GM12878 (cell line): Measurements from ENCODE around the gene TRAF7. TPM values are rescaled to one million over a fixed set of nuclear protein-coding genes. Genes with fewer than 3 reads are reported as not detected.
A peak's percentile ranks its signal among the peaks of the same experiment; 100 is the strongest.

Experiments used
- ATAC-seq: fragments of 200-7000 bp; cut with Tn5 transposase; 3 replicates; pipeline ENCODE4 v1.9.1; 2020; ENCODE audit warnings: mild to moderate bottlenecking, moderate library complexity
- BruUV-seq: library from RNA; stranded (reverse); fragments of 400-500 nt; replicated peaks from 2 replicates; lab custom pipeline; 2021; lab: Mats Ljungman, UMichigan
- CTCF ChIA-PET: fragments of 300-600 bp; sonication (Branson Sonifier 250); formaldehyde crosslinking; extraction: SDS; loops from one replicate; lab custom pipeline; 2021; ENCODE audit warnings: inconsistent platforms; lab: Yijun Ruan, JAX
- POLR2A ChIA-PET: fragments of 350-600 bp; formaldehyde crosslinking; extraction: SDS; loops from one replicate; lab custom pipeline; 2021; ENCODE audit warnings: inconsistent platforms; lab: Charles Lee
- RAD21 ChIA-PET: fragments of 300-600 bp; sonication (Branson Sonifier 250); formaldehyde crosslinking; loops from one replicate; lab custom pipeline; 2023; ENCODE audit warnings: antibody characterized with exemption; ENCODE audit not compliant: unreplicated experiment; lab: Charles Lee
- SMC1A ChIA-PET: fragments of 300-600 bp; sonication (Branson Sonifier 250); formaldehyde crosslinking; loops from one replicate; lab custom pipeline; 2023; ENCODE audit not compliant: unreplicated experiment, uncharacterized antibody; lab: Charles Lee
- DNase-seq: peaks from one replicate; pipeline ENCODE4 v3.0.0-alpha.2; 2011; ENCODE audit warnings: low read depth, low spot score
- FAIRE-seq: peaks from 3 replicates; lab custom pipeline; 2011; peaks lifted over from hg19 to GRCh38; lab: Jason Lieb, UNC
- H2AFZ ChIP-seq: 2 replicates; pipeline ENCODE4 v1.6.0; 2011; ENCODE audit warnings: low read depth, low read length, control low read depth; ENCODE audit not compliant: control insufficient read depth
- H3K27ac ChIP-seq: 2 replicates; pipeline ENCODE4 v1.5.1; 2011; ENCODE audit warnings: control low read depth; ENCODE audit not compliant: control insufficient read depth, insufficient read depth
- H3K27me3 ChIP-seq, 2 experiments: replicated peaks in 1 of 2; 2 replicates each; pipeline versions ENCODE4 v1.6.0 to v1.6.1; 2011; ENCODE audit warnings: low read length in 1 of 2; ENCODE audit not compliant: control insufficient read depth in 2 of 2, insufficient read depth in 2 of 2
- H3K36me3 ChIP-seq, 2 experiments: 2 replicates each; pipeline ENCODE4 v1.5.1; 2011; ENCODE audit warnings: low read length in 1 of 2; ENCODE audit not compliant: control insufficient read depth in 2 of 2, insufficient read depth in 2 of 2
- H3K4me1 ChIP-seq: 2 replicates; pipeline ENCODE4 v1.6.1; 2011; ENCODE audit warnings: mild to moderate bottlenecking, low read length, moderate library complexity, mixed read lengths; ENCODE audit not compliant: control insufficient read depth, insufficient read depth
- H3K4me2 ChIP-seq: 2 replicates; pipeline ENCODE4 v1.6.0; 2011; ENCODE audit warnings: control low read depth; ENCODE audit not compliant: control insufficient read depth, insufficient read depth
- H3K4me3 ChIP-seq: fragments of 200-600 bp; sonication (generic); 2 replicates; pipeline ENCODE4 v1.5.1; 2016
- H3K79me2 ChIP-seq: 2 replicates; pipeline ENCODE4 v1.6.0; 2011; ENCODE audit warnings: low read length; ENCODE audit not compliant: control insufficient read depth, insufficient read depth
- H3K9ac ChIP-seq: 2 replicates; pipeline ENCODE4 v1.8.0; 2011; ENCODE audit warnings: low read length, control low read depth, mixed read lengths; ENCODE audit not compliant: control insufficient read depth, insufficient read depth
- H3K9me3 ChIP-seq: replicated peaks from 3 replicates; pipeline ENCODE4 v1.5.1; 2011; ENCODE audit warnings: mild to moderate bottlenecking, low read length; ENCODE audit not compliant: control insufficient read depth, insufficient read depth
- H4K20me1 ChIP-seq: 2 replicates; pipeline ENCODE4 v1.6.0; 2011; ENCODE audit not compliant: control insufficient read depth, insufficient read depth
- SUZ12 ChIP-seq: fragments of 200-600 bp; sonication (generic); IDR thresholded peaks from one replicate; pipeline ENCODE4 v1.6.1; 2018; ENCODE audit warnings: antibody characterized with exemption, mild to moderate bottlenecking; ENCODE audit not compliant: unreplicated experiment
- TBL1XR1 ChIP-seq: IDR thresholded peaks from 2 replicates; pipeline ENCODE4 v1.6.1; 2012; ENCODE audit warnings: low read depth, low read length, improper control_type of control experiment
- ZBED1 ChIP-seq: IDR thresholded peaks from 2 replicates; pipeline ENCODE4 v1.6.1; 2016; ENCODE audit warnings: borderline replicate concordance
- WGBS: methylation state at CpG from one replicate; pipeline ENCODE4 v1.1.6; 2016; ENCODE audit warnings: low lambda C conversion rate; ENCODE audit not compliant: insufficient replicate concordance, insufficient coverage; ENCODE audit errors: missing lambda C conversion rate; 5-methylcytosine and 5-hydroxymethylcytosine counted together
- in situ Hi-C: fragments of 300-500 bp; cut with MboI; formaldehyde crosslinking; loops from 9 replicates; pipeline ENCODE4 v1.14.3; 2018; ENCODE audit warnings: mixed read lengths
- intact Hi-C: fragments of 100-400 bp; cut with micrococcal nuclease; formaldehyde crosslinking; loops from one replicate; pipeline ENCODE4 v1.14.2; 2022; ENCODE audit not compliant: unreplicated experiment
- polyA plus RNA-seq, 11 experiments: library from polyadenylated mRNA; depleted of rRNA in 4 of 11; unstranded in 6 of 11; stranded (reverse) in 5 of 11; fragments of >200 nt; fragmentation: Nextera tagmentation in 4 of 11; fragmentation: Illumina TruSeq in 1 of 11; extraction: Ambion mirVana in 4 of 11; extraction: Trizol in 1 of 11; gene quantifications; 1 replicate in 1 of 11; 2 replicates in 10 of 11; pipeline versions ENCODE4 v1.2.1 to v1.2.3, GENCODE V29; 2011 to 2016; ENCODE audit warnings: inconsistent platforms in 2 of 11, missing spikeins in 2 of 11, low read depth in 1 of 11
- total RNA-seq, 4 experiments: library from RNA; depleted of rRNA in 3 of 4; stranded (reverse); fragments of >200 nt in 3 of 4; fragmentation: Illumina TruSeq in 1 of 4; extraction: Trizol in 1 of 4; gene quantifications; 2 replicates each; pipeline versions ENCODE4 v1.2.1 to v1.2.3, GENCODE V29; 2013 to 2021

TRAF7 gene
- total and polyA plus RNA-seq, 10 of the 15 experiments (the other 5 are each of a cell fraction or from before 2014, with no cell fraction given) = 0.61 to 87.0 (median 30.0) TPM

DNA sequence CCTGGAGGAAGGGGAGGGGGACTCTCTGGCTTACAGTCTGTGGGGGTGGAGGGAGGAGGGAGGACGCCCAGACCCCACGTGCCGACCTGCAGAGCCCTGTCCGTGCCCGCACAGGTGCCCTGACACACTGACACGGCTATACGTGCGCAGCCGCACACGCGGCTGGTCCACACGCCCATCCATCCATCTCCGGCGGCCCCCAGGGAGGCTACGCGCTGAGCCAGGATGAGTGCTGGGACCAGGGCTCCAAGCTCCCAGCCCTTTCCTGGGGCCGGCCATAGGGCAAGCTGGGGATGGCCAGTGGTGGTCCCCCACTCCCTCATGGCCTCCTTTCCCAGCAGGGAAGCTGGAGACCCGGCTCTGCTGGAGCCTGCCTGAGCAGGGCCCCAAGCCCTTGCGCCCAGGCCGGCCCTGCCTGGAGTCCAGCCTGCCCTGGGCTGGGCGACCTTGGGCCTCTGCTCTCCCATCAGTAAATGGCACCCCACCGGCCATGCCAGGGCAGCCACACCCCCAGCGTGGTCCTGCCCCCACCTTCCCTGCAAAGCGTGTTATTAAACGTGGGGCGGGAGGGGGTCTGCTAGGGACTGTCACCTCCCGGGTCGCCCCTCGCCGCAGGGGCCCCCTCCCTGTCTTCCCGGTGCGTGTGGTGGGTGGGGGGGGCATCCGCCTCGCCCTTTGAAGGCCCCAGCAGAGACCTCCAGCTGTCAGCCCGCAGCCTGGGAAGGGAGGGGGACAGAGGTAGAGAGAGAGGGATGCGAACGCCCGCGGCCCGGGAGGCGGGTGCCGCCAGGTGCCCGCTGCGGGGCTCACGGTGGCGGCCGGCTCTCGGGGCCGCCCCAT is 40.0 kb downstream of the TRAF7 start:
- no peaks in the 10 kb centered on the region; the same call in 1 of the 2 replicates for H3K4me1 ChIP-seq
- ChIA-PET CTCF (interaction anchor here (0.7 to 2.0 kb wide), 11 partner anchors 16 to 306 kb away, joined by 3 to 10 read pairs (median 3); partner anchors contain the start of genes ECI1 and PGP), RAD21 (interaction anchor here (0.7 to 1.5 kb wide), 4 partner anchors 56 to 306 kb away, joined by 3 to 11 read pairs (median 7); partner anchors contain the start of gene ECI1), POLR2A (interaction anchor here (0.6 kb wide), 1 partner anchor 9 kb away, joined by 3 read pairs; no protein-coding TSS in a partner anchor), SMC1A (no interaction called here)
- H3K79me2 ChIP-seq = no peaks in the 10 kb centered on the region
- ATAC-seq = peak; percentile 36
- BruUV-seq = no TSS peak
- H2AFZ ChIP-seq = no peak overlapping the region
- intact Hi-C loops (loop anchor here (2.0 kb wide), 1 partner anchor 305 kb away; no protein-coding TSS in a partner anchor), in situ Hi-C loops (no loop called here)
- no peaks in the 10 kb centered on the region for H4K20me1 ChIP-seq
- 7% methylated on average over 29 of the region's 49 CpGs for WGBS
- no peak for FAIRE-seq
- 0 out of 2 replicates have a peak overlapping the region, but pooled peaks have one; percentile 25 for H3K4me2 ChIP-seq
- no peak overlapping the region for H3K4me3 ChIP-seq
- no peak overlapping the region for H3K27ac ChIP-seq
- no peak for DNase-seq
- H3K36me3 ChIP-seq = no peaks in the 10 kb centered on the region
- no peak for TF ChIP-seq ZBED1
- no peak for TF ChIP-seq TBL1XR1
- TF ChIP-seq SUZ12 = peak; percentile 28
- H3K9ac ChIP-seq = no peak overlapping the region
- H3K27me3 ChIP-seq = peaks cover 12 to 15% of the 10 kb centered on the region in 2 experiments
- H3K9me3 ChIP-seq = no peaks in the 10 kb centered on the region
